Measurements from ENCODE around the gene RNASEH2B.

RNASEH2B gene

GRCh38 chr13:50908371-50908770 is 1.2 kb upstream of the RNASEH2B start:
- DNase-seq, result no peak

DNA sequence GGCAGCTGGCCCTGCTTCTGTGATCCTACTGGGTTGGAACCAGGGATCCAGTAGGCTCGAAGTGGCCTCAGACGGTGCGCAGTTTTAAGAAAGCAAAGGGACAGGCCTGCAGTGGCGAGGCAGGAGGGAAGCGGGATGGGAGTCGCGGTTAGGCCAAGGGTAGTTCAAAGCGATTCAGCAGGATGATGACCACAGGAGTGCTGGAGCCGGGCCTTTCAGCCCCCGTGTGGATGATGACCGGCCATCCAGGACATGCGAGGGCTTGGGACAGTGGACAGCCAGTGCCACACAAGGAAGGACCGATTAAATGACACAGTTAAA is 854 bp downstream of the RNASEH2B start:
- DNase-seq, result no peak

DNA sequence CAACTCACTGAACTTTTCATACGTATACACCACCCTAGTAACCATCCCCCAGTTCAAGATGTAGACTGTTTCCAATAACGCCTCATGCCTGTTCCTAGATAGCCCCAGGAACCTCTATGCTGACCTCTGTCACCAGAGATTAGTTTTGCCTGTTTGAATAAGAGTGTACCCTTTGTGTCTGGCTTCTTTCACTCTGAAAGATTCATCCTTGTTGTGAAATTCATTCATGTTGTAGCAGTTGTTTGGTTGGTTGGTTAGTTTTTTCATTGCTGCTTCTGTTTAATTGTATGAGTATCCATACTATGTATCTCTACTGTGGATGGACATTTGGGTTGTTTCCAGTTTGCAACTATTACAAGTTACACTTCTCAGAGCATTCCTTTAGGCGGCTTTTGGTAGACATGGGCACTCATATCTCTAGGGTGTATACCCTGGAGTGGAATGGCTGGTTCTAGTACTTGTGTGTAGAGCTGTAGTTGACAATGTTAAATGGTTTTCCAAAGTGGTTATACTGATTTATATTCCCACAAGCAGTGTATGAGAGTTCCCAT is 1.6 kb downstream of the RNASEH2B start:
- DNase-seq, result no peak

DNA sequence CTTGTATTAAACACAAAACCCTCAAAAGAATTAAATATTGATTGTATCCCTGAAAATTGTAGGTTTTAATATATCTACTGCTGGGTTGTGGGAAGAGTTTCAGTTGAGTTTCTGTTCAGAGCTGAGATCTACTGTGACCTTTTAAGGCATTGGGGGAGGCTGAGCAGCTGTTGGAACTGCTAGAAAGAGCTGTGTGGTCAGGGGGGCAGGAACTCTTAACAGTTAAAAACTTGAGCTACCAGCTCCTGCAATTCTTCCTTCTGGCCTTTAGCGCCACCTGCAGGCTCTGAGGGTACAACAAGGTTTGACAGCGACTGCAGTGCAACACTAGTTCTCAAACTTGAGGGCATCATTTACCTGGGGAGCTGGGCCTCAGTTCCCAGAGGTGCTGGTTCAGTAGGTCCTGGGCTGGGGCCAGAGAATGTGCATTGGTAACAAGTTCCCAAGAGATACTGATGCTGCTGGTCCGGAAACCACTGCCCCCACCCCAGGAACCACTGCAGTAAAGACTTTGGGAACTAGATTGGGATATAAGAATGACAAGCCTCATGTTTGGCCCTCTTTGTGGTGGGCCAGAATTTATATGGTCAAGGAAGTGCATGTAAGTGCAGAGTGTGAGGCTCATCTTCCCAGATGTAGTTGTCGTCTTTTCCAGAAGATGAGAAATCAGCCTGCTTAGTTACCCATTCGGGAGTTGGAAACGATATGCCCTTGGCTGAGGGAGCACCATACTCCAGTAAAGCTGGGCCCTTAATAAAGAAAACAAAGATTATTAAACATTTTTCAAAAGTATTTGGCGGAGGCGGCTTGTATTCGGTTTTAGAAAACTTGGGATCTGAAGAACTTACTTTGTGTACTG is 2.6 kb downstream of the RNASEH2B start:
- DNase-seq, result no peak

- no peak for DNase-seq
Measured at GRCh38 chr13:50912851-50913250, 3.3 kb downstream of the RNASEH2B start.

GRCh38 chr13:50914176-50914700 is 4.6 kb downstream of the RNASEH2B start:
- DNase-seq, result no peak

GRCh38 chr13:50914848-50915247 is 5.3 kb downstream of the RNASEH2B start:
- no peak for DNase-seq

DNA sequence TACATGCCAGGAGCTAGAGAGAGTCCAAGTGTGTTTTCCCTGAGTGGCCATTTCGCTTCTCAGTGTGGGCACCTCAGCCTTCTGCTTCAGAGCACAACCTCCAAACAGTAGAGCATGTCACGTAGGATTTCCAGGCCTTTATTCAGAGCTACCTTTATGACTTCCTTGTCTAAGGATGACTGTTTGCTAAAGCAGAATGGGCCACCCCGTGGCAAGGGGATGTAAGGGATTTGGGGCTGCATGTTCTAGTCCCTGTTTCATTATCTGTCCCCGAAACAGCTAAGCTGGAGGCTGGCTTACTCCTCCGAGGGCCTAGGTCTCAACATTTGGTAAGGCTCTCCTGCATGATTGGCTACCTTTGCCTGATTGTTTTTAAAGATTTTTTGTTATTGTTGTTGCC is 6.0 kb downstream of the RNASEH2B start:
- no peak for DNase-seq

DNA sequence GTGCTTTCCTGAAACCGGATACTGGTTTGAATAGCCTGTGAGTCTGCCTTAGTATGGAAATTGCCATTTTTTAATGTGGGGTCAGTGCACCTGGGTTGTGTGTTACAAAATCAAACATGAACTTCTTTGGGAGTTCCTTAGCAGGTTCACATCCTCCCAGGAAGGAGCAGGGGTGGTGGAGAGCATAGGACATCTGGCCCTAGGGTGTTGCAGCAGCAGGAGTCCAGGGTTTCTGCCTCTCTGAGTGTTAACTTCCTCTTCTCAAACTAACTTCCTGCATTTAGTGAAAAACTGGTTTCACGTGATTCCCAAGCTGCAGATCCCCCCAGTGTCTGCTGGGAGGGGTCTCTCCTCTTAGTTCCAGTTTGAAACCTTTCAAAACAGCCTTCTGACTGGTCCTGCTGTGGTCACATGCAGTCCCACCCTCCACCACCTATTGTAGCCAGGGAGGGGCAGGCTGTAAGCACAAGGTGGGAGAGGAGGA is 7.2 kb downstream of the RNASEH2B start:
- DNase-seq, result no peak

DNA sequence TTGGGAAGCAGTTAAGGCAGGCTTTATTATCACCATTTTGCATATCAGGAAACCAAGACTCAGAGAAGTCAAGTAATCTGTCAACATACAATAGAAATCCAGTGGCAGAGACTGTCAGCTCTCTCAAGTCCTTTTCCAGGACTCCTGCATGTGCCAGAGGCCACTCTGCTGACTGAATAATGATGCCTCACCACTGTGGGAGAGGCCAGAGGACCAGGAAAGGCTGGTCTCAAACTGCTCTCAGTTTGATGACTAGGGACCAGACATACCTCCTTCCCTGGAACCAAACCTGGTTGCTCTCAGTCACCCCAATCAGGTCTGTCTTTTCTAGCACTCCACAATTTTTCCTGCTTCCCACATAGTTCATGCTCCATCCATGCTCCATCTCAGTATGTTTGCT is 8.0 kb downstream of the RNASEH2B start:
- DNase-seq, result no peak

DNA sequence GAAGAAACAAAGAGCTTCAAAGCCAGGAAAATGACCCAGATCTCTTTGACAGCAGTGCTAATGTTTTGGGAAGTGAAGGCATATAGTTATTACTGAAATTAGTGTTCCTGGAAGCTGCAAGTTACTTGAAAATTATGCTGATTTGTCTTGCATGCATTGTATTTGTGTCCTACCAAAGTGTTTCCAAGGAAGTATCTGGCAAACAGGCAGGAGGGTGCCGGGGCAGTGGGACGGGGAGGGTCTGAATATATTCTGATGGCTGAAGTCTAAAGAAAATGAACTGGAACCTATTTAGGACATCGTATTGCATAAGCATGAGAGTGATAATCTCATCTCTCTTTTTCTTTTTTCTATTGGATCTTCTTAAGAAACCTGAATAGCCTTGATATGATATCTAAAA is 9.0 kb downstream of the RNASEH2B start:
- no peak for DNase-seq

DNA sequence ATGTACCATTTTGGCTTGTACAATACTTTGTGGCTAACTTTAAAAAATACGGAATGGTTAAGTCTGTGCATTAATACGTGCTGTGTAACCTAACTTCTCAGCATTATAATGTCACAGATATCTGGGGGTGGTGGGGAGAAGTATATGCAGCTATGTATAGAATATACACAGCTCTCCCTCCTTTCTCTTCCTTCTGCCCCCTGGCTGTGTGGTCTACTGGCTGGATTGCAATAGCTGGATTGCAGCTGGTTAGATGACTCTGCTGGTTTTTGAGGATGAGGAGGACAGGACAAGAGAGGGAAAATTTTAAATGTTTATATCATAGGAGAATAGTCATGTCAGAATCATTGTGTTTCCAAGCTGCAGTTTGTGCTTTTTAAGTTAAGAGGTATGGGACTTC is 9.7 kb downstream of the RNASEH2B start:
- no peak for DNase-seq

- no peak for DNase-seq
Measured at GRCh38 chr13:50921706-50922105, 12.1 kb downstream of the RNASEH2B start.

DNA sequence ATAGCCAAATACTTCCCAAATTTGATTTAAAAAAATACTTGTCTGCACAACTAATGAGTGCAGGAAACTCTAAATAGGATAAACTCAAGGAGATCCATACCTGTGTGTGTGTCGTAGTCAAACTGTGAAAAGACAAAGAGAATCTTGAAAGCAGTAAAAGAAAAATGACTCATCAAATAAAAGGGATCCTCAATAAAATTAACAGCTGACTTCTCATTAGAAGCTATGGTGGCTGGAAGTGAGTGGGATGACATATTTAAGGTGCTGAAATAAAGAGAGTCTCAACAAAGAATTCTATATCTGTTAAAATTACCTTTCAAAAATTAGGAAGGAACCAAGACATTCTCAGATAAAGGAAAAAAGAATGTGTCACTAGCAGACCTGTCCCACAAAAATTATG is 13.7 kb downstream of the RNASEH2B start:
- no peak for DNase-seq

DNA sequence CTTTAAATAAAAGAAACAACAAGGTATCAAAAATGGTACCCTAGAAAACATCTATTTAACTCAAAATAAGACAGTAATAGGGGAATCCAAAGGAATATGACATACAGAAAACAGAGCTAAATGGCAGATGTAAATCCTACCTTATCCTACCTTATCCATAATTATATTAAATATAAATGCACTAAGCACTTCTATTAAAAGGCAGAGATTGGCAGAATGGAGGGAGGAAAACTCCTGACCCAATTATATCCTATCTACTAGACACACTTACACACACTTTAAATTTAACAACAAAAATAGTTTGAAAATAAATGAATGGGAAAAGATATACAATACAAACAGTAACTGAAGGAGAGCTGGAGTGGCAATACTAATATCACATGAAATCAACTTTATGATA is 14.4 kb downstream of the RNASEH2B start:
- DNase-seq, result no peak

DNA sequence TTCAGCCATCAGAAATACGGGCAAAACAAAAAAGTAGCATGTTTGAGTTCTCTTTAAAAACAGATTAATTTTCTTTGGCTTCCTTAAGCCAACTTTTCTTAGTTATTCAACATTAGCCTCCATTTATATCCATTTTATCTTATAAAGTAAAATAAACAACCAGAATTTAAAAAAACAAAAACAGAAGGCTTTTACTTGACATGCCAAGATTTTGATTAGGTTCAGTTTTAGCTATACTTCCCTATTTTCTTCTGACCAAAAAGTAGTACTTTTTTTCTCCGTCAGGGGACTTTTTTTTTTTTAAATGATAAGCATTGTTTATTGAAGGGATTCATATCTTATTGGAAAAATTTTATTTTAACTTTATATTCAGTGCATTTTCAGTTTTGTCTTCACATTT is 18.1 kb downstream of the RNASEH2B start:
- no peak for DNase-seq

DNA sequence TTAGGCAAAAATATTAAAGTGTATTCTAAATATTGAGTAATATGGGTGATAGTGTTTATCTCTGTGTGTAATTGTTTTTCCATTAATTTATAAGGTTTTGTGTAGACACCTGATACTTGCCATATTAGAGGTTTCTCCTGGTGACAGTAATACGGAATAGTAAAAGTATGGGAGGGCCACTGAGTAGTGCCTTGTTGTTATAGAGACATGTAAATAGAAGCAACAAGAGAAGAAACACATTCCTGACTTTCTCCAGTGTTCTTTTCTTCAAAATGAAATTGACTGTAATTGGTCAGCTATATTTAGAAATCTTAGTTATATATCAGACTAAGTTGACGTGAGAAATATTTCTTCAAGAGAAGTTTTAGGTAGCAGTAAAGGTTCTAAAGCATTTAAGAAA is 18.5 kb downstream of the RNASEH2B start:
- no peak for DNase-seq

DNA sequence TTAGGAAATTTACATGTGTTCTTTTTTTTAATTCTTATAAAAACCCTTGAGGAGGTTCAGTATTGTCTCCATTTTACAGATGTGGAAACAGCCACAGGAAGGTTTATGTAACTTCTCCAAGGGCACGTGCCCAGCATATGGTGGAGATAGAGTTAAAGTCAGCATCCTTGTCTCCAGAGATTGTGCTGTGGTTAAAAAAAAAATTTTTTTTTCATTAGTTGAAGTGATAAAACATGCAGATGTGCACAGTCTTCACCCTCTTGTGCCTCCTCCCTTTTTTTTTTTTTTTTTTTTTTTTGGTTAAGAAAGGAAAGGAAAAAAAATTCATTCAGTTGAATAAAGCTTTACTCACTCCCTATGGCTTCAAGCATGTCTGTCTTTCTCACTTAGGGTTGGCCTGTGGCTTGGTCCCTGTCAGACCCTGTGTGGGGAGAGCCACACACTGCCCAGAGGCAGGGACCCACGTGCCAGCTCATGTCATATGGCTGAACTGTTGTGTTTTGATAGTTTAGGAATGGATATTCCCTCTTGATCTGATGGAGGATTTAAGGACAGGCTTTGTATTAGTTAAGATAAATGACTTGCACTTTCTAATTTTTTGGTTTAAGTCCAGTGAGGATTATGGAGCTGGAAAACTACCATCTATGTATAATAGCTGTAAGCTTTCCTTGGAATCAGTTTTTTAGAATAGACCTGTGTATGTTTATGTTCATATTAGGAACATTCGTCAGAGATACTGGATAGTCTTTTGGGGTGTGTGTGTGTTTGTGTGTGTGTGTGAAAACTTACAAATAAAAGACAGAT is 19.3 kb downstream of the RNASEH2B start:
- DNase-seq, result no peak

DNA sequence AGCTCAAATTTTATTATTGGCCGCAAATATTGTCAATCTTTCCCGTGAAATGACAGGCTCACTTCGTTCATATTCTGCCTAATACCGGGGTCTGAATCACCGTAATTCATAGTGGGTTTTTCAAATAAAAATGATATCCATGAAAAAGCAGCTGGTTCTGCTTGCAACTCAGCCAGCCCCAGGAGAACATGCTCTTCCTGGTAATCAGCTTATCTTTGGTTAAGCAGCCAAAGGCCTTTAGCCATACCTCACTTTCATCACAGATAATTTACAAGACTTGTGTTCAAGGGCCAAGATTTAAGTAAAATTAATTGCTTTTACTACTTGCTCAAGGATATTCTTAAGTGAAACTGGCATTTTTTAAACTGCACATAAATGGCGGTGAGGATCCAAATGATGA is 22.5 kb downstream of the RNASEH2B start:
- DNase-seq, result no peak

GRCh38 chr13:50934735-50935435 is 25.3 kb downstream of the RNASEH2B start:
- no peak for DNase-seq

DNA sequence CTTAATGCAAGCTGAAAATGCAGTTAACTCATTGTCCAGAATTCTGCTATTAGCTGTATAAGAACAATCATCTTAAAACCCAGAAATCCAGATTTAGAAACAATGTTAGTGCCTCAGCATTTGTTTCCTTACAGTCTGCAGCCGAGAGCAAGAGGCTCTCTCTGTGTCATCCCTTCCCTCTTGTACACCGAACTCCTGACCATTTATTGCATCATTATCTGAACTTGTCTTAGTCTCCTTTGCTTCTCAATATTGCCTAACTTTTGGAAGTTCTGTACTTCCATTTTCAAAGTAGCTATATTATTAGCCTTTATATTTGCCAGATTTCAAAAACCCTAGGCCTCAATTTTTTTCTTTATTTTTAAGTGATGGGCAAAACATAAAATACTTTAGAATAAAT is 27.1 kb downstream of the RNASEH2B start:
- no peak for DNase-seq

DNA sequence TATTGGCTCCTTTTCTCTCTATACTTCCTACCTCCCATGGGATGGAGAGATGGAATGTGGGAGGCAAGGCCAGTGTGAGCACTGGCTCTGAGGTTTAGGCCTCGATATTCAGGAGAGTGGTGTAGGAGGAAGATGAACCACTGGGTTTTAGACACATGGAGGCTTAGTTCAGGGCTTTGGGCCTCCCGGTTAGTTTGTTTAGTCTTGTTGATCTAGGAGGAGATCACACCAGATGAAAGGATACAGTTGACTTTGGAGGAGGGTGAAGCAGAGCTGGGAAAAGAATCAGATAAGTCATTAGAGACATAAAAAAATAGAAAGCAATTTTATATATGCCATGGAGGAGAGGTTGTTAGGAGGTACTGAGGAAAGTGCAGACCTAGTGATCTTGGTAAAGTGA is 30.9 kb downstream of the RNASEH2B start:
- DNase-seq, result no peak

DNA sequence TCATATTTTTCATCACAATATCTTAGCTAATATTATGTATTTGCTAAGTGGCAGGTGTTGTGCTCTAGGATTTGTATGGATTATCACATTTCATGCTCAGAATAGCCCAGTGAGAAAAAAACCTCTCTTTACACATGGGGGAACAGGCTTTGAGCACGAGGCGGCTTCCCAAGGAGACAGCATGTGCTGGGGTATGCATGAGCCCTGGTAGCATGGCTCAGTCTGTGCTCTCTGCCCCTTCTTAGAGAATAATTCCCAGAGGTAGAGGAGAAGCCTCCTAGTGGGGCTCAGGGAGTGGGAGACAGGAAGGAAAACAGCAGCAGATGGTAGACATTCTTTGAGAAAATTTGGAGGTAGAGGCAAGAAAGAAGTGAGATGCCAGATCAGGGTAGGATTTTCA is 31.6 kb downstream of the RNASEH2B start:
- DNase-seq, result no peak
